ENCODE results near the gene ANO2.

Gene ANO2

DNA sequence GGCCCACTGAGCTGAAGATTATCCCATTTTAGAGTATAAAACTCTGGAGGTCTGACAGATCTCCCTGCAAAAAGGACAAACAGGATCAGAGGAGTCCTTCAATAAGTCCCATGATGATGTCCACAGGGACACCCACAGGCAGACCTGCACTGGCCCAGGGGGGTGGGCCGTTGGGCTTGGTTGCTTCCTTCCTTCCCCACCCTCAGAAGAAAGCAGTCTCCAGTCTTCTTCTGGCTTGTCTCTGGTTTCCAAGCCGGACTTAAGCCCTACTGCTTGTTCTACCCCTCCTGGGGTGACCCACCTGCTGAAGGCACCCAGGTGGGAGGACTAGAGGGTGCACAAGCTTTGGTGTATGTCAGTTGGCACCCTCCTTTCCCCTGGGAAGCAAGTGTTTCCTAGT is 209.0 kb downstream of the ANO2 start:
- no peak for DNase-seq
- H3K27me3 Mint-ChIP-seq: no peaks in the 10 kb centered on the region
- no peak overlapping the region for H3K27ac Mint-ChIP-seq
- H3K4me3 Mint-ChIP-seq: no peak overlapping the region
- peaks cover 7% of the 10 kb centered on the region for H3K4me1 Mint-ChIP-seq
- ATAC-seq: no peak
- no peaks in the 10 kb centered on the region for H3K9me3 Mint-ChIP-seq

DNA sequence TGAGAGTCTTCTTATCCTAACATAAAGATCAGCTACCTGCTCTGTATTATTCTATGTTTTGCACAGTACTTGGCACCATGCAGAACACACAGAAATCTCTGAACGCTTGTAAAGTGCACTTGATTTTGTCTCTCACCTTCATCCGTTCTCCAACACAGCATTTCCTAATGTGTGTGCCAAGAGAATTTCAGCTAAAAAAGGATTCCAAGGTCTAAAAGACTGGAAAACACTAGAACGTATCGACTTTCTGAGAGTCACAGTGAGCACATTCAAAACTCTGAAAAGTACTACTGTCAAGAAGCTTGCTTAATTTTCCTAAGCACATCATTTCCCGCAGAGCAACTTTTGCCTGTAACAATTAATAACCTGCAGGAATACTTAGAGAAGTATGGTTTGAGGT is 211.1 kb downstream of the ANO2 start:
- Mint-ChIP-seq H3K4me1 (peaks cover 7% of the 10 kb centered on the region), H3K27ac (no peak overlapping the region), H3K27me3 (no peaks in the 10 kb centered on the region), H3K9me3 (no peaks in the 10 kb centered on the region), H3K4me3 (no peak overlapping the region)
- no peak for DNase-seq
- no peak for ATAC-seq

DNA sequence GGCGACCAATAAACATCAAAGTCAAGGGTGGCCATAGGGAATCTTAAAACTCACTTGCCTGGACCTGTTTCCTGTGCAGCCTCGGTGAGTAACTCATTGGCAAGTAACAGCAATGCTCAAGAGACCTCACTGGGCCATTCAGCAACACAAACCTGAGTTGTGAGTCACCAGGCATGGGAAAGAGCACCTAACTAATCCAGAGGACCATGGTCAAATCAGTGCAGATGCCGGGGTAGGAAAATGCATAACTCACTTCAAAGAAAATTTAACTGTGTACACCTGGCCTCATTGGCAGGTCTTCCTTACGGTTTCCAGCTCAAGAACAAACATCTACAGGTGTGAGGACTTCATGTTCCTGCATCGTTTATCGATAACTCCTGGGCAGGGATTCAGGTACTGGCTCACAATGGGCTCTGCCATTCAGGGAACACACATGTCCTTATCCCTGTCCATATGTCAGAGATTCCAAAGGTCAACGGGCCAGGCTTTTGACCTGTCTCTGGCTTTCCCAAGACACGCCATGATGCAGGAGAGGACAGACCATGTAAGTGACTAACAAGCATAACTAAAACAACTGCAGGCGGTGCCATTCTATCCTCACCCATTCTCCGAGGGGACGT is 211.8 kb downstream of the ANO2 start:
- ATAC-seq (no peak), DNase-seq (no peak)
- H3K27ac Mint-ChIP-seq: no peak overlapping the region
- H3K27me3 Mint-ChIP-seq: no peaks in the 10 kb centered on the region
- no peaks in the 10 kb centered on the region for H3K9me3 Mint-ChIP-seq
- no peak overlapping the region for H3K4me3 Mint-ChIP-seq
- peaks cover 7% of the 10 kb centered on the region for H3K4me1 Mint-ChIP-seq

DNA sequence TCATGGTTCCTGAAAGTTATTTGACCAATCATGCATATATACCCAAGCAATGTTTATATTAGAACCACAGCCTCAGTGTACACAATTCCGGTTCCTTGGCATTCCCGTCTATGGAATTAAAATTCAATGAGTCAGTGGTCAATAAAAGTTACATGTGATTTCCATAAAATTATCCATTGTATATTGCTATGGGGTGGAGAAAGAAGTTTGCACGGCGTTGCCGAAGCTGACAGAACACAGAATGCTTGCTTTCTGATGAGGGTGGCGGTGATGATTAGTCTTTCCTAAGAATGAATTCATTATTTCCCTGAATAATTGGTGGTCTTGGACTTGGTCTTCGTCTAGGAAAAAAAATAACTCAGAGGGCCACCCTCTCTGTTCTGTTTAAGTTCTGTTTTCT is 214.1 kb downstream of the ANO2 start:
- Mint-ChIP-seq H3K4me3 (no peak overlapping the region), H3K27me3 (no peaks in the 10 kb centered on the region), H3K9me3 (no peaks in the 10 kb centered on the region), H3K4me1 (peaks cover 7% of the 10 kb centered on the region), H3K27ac (no peak overlapping the region)
- no peak for DNase-seq
- ATAC-seq: no peak

DNA sequence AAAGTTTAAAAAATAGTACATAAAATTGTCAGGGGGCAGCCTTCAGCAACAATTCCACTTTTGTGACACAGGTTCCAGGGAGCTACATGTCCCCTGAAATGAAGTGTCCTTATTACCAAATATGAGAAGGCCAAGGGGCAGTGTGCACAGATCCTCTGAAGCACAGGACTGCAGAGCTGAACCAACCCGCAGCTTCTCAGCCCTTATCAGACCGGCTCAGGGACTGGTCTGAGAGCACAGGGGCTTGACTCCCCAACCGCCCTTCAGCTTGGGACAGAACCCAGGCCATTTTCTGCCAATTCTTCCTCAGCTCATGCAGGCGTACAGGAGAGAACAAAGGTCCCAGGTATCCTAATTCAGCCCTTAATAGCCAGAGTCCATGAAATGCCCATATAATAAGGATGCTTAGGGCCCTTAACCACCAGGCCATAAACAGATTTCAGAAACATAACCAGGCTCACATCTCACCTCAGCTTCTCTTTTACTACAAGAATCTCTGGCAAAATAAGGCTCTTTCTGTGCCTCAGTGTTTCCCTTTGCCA is 221.3 kb downstream of the ANO2 start:
- Mint-ChIP-seq H3K9me3 (no peaks in the 10 kb centered on the region), H3K27me3 (peaks cover 17% of the 10 kb centered on the region), H3K4me3 (no peak overlapping the region), H3K4me1 (peaks cover 3% of the 10 kb centered on the region), H3K27ac (no peak overlapping the region)
- no peak for DNase-seq
- no peak for ATAC-seq

DNA sequence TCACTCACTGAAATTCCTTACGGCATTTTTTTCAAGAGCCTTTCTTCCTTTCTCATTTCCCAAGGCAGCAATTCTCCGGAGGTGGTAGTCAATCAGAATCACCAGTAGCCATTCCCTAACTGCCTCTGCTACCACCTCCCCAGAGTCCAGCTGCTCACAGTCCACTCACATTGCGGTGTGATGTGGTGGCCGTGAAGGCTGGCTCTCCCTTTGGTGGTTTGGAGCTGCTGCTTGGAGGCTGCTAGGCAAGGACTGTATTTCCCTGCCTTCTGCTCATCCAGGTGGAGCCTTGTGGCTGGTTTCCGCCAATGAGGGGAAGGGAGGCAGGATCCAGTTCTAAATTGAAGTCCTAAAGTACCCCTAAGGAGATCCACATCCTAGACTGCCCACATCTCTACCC is 222.0 kb downstream of the ANO2 start:
- Mint-ChIP-seq H3K27ac (no peak overlapping the region), H3K27me3 (peaks cover 24% of the 10 kb centered on the region), H3K4me1 (peaks cover 10% of the 10 kb centered on the region), H3K9me3 (no peaks in the 10 kb centered on the region), H3K4me3 (no peak overlapping the region)
- DNase-seq (no peak), ATAC-seq (no peak)

DNA sequence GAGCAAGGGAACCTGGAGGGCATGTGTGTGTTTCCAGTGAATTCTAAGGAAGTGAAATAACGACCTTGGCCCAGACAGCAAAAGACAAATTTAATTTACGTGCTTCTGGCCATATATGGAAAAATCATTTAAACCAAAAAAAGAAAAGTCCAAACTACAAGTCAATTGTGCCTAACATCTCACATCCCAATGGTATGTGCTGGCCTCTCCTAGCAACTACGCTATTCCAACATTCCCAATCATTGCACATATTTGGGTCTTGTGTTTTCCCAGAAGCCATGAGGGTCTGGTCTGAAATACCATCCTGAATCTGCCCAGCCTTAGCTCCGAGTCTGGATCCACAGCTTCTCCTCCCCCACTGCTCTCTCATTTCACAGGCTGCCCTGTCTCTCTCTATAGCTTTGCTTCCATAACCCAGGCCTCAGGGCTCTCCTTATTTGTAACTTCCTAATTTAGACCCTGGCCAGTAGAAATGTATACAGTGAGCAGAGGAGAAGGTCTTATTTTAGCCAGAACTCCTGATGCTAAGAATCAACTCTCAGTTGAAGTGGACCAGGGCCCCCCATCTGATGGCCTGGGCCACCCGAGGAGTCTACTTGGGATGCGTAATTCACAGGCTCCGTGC is 224.6 kb downstream of the ANO2 start:
- Mint-ChIP-seq H3K4me3 (no peak overlapping the region), H3K27me3 (peaks cover 24% of the 10 kb centered on the region), H3K27ac (no peak overlapping the region), H3K4me1 (peaks cover 11% of the 10 kb centered on the region), H3K9me3 (no peaks in the 10 kb centered on the region)
- no peak for DNase-seq
- no peak for ATAC-seq

DNA sequence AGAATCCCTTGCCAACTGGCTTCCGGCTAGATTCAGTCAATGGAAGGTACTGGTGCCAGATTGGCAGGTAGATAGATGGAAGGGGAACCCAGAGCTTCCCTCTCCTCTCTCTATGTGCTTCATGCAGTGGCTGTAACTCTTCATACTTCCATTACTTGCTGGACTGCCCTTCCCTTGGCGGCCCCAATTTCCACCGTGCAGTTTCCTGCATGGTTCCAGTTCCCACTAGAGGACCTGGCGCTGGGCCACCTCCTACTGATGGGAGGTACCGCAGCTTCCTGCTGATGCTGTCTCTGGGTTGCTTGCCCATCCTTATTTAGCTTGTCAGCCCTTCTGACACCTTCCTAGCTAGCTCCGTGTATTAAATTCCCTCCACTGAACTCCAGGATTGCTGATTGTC is 226.4 kb downstream of the ANO2 start:
- ATAC-seq (no peak), DNase-seq (no peak)
- Mint-ChIP-seq H3K27ac (no peak overlapping the region), H3K9me3 (no peaks in the 10 kb centered on the region), H3K27me3 (peaks cover 24% of the 10 kb centered on the region), H3K4me3 (no peak overlapping the region), H3K4me1 (peaks cover 11% of the 10 kb centered on the region)

DNA sequence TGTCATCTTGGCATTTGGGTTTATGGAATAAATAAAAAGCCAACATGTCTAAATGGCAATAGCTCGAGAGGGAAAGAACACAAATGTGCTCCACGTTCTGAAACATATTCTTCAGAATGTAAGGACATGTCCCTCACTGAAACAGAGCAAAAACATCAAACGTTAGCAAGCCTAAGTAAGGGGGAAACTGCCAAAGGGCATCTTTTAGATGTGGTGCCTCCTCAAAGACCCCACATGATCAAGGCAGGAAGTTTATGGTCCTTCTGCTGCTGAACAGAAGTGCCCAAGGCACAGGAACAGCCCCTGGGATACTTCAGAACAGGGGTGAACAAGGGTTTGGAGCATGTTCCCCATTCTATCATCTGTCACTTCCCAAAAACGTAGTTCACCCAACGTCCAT is 227.0 kb downstream of the ANO2 start:
- peaks cover 11% of the 10 kb centered on the region for H3K4me1 Mint-ChIP-seq
- DNase-seq (no peak), ATAC-seq (no peak)
- peak overlapping the region in 1 of 2 donors; percentile 25 for H3K27ac Mint-ChIP-seq
- H3K27me3 Mint-ChIP-seq: peaks cover 24% of the 10 kb centered on the region
- no peaks in the 10 kb centered on the region for H3K9me3 Mint-ChIP-seq
- no peak overlapping the region for H3K4me3 Mint-ChIP-seq

DNA sequence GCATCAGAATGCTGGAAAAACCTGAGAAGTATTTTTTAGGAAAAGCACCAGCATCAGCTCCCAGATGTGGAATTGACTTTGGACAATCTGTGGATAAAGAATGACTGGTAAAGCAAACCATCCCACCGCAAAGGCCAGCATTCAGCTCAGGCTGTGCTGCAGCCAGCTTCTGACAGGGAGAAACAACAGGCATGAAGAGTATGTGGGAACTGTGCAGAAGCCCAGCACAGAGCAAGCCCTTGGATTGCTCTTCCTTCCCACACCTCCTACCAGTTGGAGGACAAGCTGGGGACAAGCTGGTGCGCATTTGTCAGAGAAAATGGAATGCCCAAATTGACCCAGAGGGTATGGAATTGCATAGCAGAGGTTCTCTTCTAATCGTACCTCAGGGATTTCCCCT is 228.1 kb downstream of the ANO2 start:
- H3K9me3 Mint-ChIP-seq: no peaks in the 10 kb centered on the region
- no peak overlapping the region for H3K27ac Mint-ChIP-seq
- H3K4me1 Mint-ChIP-seq: peaks cover 11% of the 10 kb centered on the region
- peaks cover 24% of the 10 kb centered on the region for H3K27me3 Mint-ChIP-seq
- ATAC-seq (no peak), DNase-seq (no peak)
- H3K4me3 Mint-ChIP-seq: no peak overlapping the region

DNA sequence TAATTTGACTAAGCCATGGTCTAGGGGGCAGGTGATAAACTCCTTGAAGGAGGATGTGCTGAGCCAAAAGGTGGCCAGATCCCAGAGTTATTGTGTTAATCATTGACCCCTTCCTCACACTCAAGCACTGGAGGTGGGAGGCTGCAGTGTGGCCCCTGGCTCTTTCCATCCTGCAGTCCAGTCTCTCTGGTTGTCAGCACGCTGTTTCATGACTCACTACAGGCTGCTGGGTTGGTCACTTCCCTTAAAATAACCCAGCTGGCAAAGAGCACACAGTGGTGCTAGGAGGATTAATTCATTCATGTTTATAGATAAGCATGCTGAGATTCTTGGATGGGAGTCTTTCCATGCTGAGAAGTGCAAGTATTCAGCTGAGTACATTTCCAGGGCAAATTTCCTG is 228.9 kb downstream of the ANO2 start:
- ATAC-seq: no peak
- H3K27me3 Mint-ChIP-seq: peaks cover 24% of the 10 kb centered on the region
- H3K27ac Mint-ChIP-seq: no peak overlapping the region
- no peak overlapping the region for H3K4me3 Mint-ChIP-seq
- no peaks in the 10 kb centered on the region for H3K9me3 Mint-ChIP-seq
- no peak for DNase-seq
- peaks cover 11% of the 10 kb centered on the region for H3K4me1 Mint-ChIP-seq

DNA sequence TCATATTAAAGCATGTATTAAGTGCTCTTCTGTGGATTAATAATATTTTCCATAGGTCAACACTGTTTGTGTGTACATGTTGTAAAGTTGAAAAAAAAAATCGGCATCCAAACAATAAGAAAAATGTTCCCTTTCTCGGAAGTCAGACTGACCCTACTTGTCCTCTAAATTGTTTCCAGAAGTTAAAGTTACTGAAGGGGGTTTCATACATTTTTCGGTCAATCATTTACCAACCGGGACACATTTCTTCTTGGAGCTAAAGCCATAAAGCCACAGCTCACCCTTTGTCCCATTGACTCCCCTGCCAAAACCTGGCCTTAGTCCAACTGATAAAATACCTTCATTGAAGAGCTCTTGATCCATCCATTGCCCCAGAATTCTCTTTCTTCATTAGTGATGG is 230.0 kb downstream of the ANO2 start:
- Mint-ChIP-seq H3K27ac (no peak overlapping the region), H3K4me3 (no peak overlapping the region), H3K9me3 (no peaks in the 10 kb centered on the region), H3K27me3 (peaks cover 13% of the 10 kb centered on the region), H3K4me1 (peaks cover 12% of the 10 kb centered on the region)
- no peak for ATAC-seq
- no peak for DNase-seq

DNA sequence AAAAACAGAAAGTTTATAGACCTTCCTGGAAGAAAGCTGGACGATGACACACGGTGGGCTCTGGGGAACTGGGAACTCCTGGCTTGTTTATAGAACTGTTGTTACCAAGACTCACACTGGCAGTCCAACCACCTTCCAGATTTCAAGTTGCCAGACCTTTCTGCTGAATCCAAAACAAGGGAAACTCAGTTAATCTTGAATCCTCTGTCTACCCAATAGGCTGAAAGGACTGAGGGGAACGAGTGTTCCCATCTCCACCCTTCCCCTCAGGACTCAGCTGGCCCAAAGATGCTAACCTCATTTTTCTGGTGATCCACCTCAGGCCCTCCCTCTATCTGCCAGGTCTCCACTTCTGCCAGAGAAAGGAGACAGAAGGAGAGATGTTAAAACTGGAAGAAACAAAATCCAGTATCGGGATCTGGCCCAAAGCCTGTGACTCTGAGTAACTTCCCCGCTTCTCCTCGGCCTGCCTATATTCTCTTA is 231.4 kb downstream of the ANO2 start:
- peaks cover 13% of the 10 kb centered on the region for H3K4me1 Mint-ChIP-seq
- no peak for DNase-seq
- H3K27me3 Mint-ChIP-seq: peaks cover 6% of the 10 kb centered on the region
- H3K27ac Mint-ChIP-seq: no peak overlapping the region
- H3K9me3 Mint-ChIP-seq: no peaks in the 10 kb centered on the region
- ATAC-seq: no peak
- H3K4me3 Mint-ChIP-seq: no peak overlapping the region

DNA sequence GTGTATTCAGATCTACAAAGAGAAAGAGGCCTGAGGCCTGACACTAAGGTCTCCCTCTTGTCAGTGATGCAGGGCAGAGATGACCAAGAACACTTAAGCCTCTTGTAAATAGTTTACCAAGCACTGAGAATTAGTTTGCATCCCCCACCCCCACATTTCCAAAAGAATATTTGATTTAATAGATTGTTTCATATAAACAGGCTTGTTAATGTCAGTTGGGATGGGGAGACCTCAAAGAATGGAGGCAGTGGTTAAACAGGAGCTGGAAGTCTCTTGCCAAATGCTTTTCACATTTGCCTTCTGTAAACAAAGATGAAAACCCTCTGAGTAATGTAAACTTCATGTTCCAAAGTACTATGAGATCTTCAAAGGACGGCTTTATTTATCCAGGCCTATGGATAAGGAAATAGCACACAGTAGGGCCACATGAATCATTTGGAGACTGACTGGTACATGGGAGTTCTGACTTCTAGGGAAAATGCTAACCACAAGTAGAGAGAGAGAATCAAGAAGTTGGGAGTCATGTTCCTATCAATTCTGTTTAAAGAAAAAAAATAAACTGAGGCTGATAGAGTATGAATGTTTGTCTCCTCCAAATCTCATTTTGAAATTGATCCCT is 234.7 kb downstream of the ANO2 start:
- Mint-ChIP-seq H3K9me3 (no peaks in the 10 kb centered on the region), H3K4me1 (peaks cover 6% of the 10 kb centered on the region), H3K27ac (no peak overlapping the region), H3K4me3 (no peak overlapping the region), H3K27me3 (no peaks in the 10 kb centered on the region)
- no peak for DNase-seq
- ATAC-seq: no peak

DNA sequence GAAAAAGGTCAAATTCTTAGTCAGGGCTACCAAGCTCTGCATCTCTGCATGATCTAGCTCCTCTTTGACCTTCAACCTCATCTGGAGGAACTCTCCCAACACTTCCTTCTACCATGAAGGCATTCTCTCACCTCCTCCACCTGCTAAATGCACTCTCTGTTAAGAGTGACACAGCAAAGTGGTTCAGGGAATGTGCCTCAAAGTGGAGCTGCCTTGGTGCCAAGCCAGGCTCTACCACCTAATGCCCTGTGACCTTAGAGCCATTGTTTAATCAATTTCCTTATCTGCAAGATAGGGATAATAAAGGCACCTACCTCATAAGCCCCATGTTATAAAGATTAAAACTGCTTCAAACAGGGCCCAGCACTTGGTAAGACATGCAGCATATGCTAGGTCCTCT is 236.7 kb downstream of the ANO2 start:
- Mint-ChIP-seq H3K4me3 (no peak overlapping the region), H3K9me3 (no peaks in the 10 kb centered on the region), H3K27me3 (no peaks in the 10 kb centered on the region), H3K4me1 (peaks cover 6% of the 10 kb centered on the region), H3K27ac (peak overlapping the region in 1 of 2 donors; percentile 81)
- no peak for DNase-seq
- ATAC-seq: no peak

DNA sequence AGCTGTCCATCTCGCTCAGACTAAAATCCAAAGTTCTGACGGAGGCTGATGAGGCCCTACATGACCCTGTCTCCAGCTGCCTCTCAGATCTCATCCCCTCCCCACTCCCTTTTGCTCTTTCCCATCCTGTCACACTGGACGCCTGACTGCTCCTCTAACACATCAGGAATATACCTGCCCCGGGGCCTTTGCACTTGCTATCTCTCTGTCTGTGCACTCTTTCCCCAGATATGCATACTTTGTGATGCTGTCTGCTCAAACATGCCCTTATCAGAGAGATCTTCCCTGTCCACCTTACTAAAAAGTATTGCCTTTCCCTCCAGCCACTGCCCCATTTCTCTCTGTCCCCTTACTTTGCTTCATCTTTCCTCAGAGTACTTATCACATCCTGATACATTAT is 238.8 kb downstream of the ANO2 start:
- Mint-ChIP-seq H3K9me3 (no peaks in the 10 kb centered on the region), H3K27ac (no peak overlapping the region), H3K4me3 (no peak overlapping the region), H3K4me1 (peaks cover 6% of the 10 kb centered on the region), H3K27me3 (peaks cover 5% of the 10 kb centered on the region)
- no peak for ATAC-seq
- DNase-seq: no peak

Measured in stimulated activated naive CD8-positive, alpha-beta T cell treated with anti-CD3 and anti-CD28 coated beads, Interleukin-15, amount 100 ng/mL, for 72 hours (primary cell).